Upper lobe of right lung (tissue), 1 donor: Measurements from ENCODE around the gene EPX. TPM values are rescaled to one million over a fixed set of nuclear protein-coding genes. Genes with fewer than 3 reads are reported as not detected.
A peak's percentile ranks its signal among the peaks of the same experiment; 100 is the strongest.

ENCODE experiments used
- ATAC-seq: fragments of 200-7000 bp; cut with Tn5 transposase; one replicate; pipeline ENCODE4 v1.9.1; 2020; ENCODE audit warnings: mild to moderate bottlenecking, moderate library complexity
- DNase-seq: peaks from one replicate; pipeline ENCODE4 v3.0.0-alpha.2; 2020
- H3K27ac ChIP-seq: fragments of 200-600 bp; one replicate; pipeline ENCODE4 v1.8.0; 2022
- H3K27me3 ChIP-seq: fragments of 200-600 bp; one replicate; pipeline ENCODE4 v1.8.0; 2022; ENCODE audit warnings: mild to moderate bottlenecking
- H3K36me3 ChIP-seq: fragments of 200-600 bp; one replicate; pipeline ENCODE4 v1.8.0; 2022
- H3K4me1 ChIP-seq: fragments of 200-600 bp; one replicate; pipeline ENCODE4 v1.8.0; 2022
- H3K4me3 ChIP-seq: fragments of 200-600 bp; one replicate; pipeline ENCODE4 v1.8.0; 2022; ENCODE audit warnings: mild to moderate bottlenecking
- H3K9me3 ChIP-seq: fragments of 200-600 bp; one replicate; pipeline ENCODE4 v1.8.0; 2022
- CTCF ChIP-seq: fragments of 200-600 bp; IDR thresholded peaks from one replicate; pipeline ENCODE4 v1.8.0; 2022; ENCODE audit warnings: antibody characterized with exemption
- intact Hi-C: fragments of 100-400 bp; cut with DNase I; formaldehyde crosslinking; loops from one replicate; pipeline ENCODE4 v1.11.0; 2022
- total RNA-seq: library from RNA; stranded (reverse); fragmentation: NEBNext Ultra II Directional; extraction: Animal tissue kit (Norgen Biotek cat#: 25700); gene quantifications from one replicate; pipeline ENCODE4 v1.2.1, GENCODE V29; 2021
- donor health status: DM: no; HTN: yes; CAD: no; lungs with severe emphysema.

EPX gene
- total RNA-seq, 1 donor from 2014 or later: not detected

GRCh38 chr17:58153046-58153445 is 39.5 kb upstream of the EPX start:
- no peaks in the 10 kb centered on the region for H3K36me3 ChIP-seq
- DNase-seq: no peak
- no peak overlapping the region for H3K4me3 ChIP-seq
- peak; percentile 57 for ATAC-seq
- TF ChIP-seq CTCF: no peak
- peaks cover 34% of the 10 kb centered on the region for H3K27me3 ChIP-seq
- intact Hi-C loops: no loop called here
- no peaks in the 10 kb centered on the region for H3K4me1 ChIP-seq
- no peak overlapping the region for H3K27ac ChIP-seq
- no peaks in the 10 kb centered on the region for H3K9me3 ChIP-seq

DNA sequence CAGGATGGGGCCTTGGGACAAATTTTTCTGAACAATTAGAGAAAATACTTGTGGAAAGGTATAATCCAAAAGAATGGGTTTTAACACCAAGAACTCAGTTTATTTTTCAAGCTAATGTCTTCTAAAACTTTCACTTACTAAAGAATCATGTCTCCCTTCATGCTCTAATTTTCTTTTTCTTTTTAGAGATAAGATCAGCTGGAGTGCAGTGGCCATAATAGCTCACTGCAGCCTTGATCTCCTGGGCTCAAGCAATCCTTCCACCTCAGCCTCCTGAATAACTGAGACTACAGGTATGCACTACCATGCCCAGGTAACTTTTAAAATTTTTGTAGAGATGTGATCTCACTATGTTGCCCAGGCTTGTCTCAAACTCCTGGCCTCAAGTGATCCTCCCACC is 38.9 kb upstream of the EPX start:
- no peak for TF ChIP-seq CTCF
- Histone ChIP-seq H3K4me1 (no peaks in the 10 kb centered on the region), H3K27ac (no peak overlapping the region), H3K9me3 (no peaks in the 10 kb centered on the region), H3K4me3 (no peak overlapping the region), H3K27me3 (peaks cover 40% of the 10 kb centered on the region), H3K36me3 (no peaks in the 10 kb centered on the region)
- no peak for ATAC-seq
- intact Hi-C loops: no loop called here
- no peak for DNase-seq

- intact Hi-C loops: no loop called here
- DNase-seq (peak; percentile 66), ATAC-seq (peak; percentile 80)
- Histone ChIP-seq H3K4me1 (no peaks in the 10 kb centered on the region), H3K36me3 (no peaks in the 10 kb centered on the region), H3K4me3 (peak overlapping the region; percentile 39), H3K9me3 (no peaks in the 10 kb centered on the region), H3K27me3 (peaks cover 57% of the 10 kb centered on the region), H3K27ac (no peak overlapping the region)
- no peak for TF ChIP-seq CTCF
Measured at GRCh38 chr17:58156839-58157803, 35.4 kb upstream of the EPX start.

- Histone ChIP-seq H3K27ac (no peak overlapping the region), H3K27me3 (peaks cover 54% of the 10 kb centered on the region), H3K9me3 (no peaks in the 10 kb centered on the region), H3K4me3 (no peak overlapping the region), H3K36me3 (no peaks in the 10 kb centered on the region), H3K4me1 (no peaks in the 10 kb centered on the region)
- intact Hi-C loops: no loop called here
- no peak for TF ChIP-seq CTCF
- DNase-seq (no peak), ATAC-seq (no peak)
Measured at GRCh38 chr17:58158181-58158580, 34.3 kb upstream of the EPX start.

- no peak overlapping the region for H3K4me3 ChIP-seq
- no peaks in the 10 kb centered on the region for H3K9me3 ChIP-seq
- peaks cover 39% of the 10 kb centered on the region for H3K27me3 ChIP-seq
- no peak for TF ChIP-seq CTCF
- no peaks in the 10 kb centered on the region for H3K4me1 ChIP-seq
- DNase-seq (no peak), ATAC-seq (no peak)
- intact Hi-C loops: no loop called here
- H3K36me3 ChIP-seq: no peaks in the 10 kb centered on the region
- H3K27ac ChIP-seq: no peak overlapping the region
Measured at GRCh38 chr17:58161566-58161965, 31.0 kb upstream of the EPX start.
